HG02870 (cell line): Measurements from ENCODE around the gene ZBED4.

Experiments used
- ATAC-seq: cut with Tn5 transposase; IDR thresholded peaks from one replicate; pipeline ENCODE4 v1.9.1; 2021; ENCODE audit warnings: mild to moderate bottlenecking, moderate library complexity; ENCODE audit not compliant: unreplicated experiment

The ZBED4 gene

GRCh38 chr22:49900441-49901230, 47.0 kb downstream of the ZBED4 start:
- no peak for ATAC-seq

GRCh38 chr22:49901457-49901856, 47.8 kb downstream of the ZBED4 start:
- no peak for ATAC-seq

- ATAC-seq: no peak
Observed at GRCh38 chr22:49903322-49904039, 49.8 kb downstream of the ZBED4 start.

- no peak for ATAC-seq
Observed at GRCh38 chr22:49904040-49904369, 50.4 kb downstream of the ZBED4 start.

- no peak for ATAC-seq
Observed at GRCh38 chr22:49905465-49905864, 51.8 kb downstream of the ZBED4 start.

GRCh38 chr22:49906071-49906798, 52.6 kb downstream of the ZBED4 start:
- ATAC-seq: no peak

GRCh38 chr22:49906799-49907290, 53.2 kb downstream of the ZBED4 start:
- no peak for ATAC-seq

- ATAC-seq: no peak
Observed at GRCh38 chr22:49907807-49908206, 54.2 kb downstream of the ZBED4 start.

GRCh38 chr22:49909476-49910205, 56.0 kb downstream of the ZBED4 start:
- ATAC-seq: no peak

GRCh38 chr22:49910229-49911155, 56.8 kb downstream of the ZBED4 start:
- no peak for ATAC-seq

GRCh38 chr22:49911881-49912625, 58.4 kb downstream of the ZBED4 start:
- ATAC-seq: no peak

GRCh38 chr22:49913026-49913425, 59.4 kb downstream of the ZBED4 start:
- no peak for ATAC-seq

- ATAC-seq: no peak
Observed at GRCh38 chr22:49913446-49913845, 59.8 kb downstream of the ZBED4 start.

GRCh38 chr22:49914256-49914655, 60.6 kb downstream of the ZBED4 start:
- ATAC-seq: no peak

- ATAC-seq: no peak
Observed at GRCh38 chr22:49915610-49916009, 62.0 kb downstream of the ZBED4 start.

GRCh38 chr22:49916831-49917230, 63.2 kb downstream of the ZBED4 start:
- ATAC-seq: no peak

- peak; percentile 88 for ATAC-seq
Observed at GRCh38 chr22:49917974-49918910, 64.6 kb downstream of the ZBED4 start, which contains the start of the genes ALG12 and CRELD2. Gene ALG12, minus strand, starts transcription at chr22:49918438. Its CDS starts 4,673 bp downstream, at chr22:49913765. Gene CRELD2, plus strand, starts transcription at chr22:49918634. Its CDS starts 136 bp downstream, at chr22:49918770.
